HG03571 (cell line): ENCODE measurements around the gene KLK4.

Experiments
- ATAC-seq: cut with Tn5 transposase; IDR thresholded peaks from one replicate; pipeline ENCODE4 v1.9.1; 2021; ENCODE audit not compliant: unreplicated experiment

KLK4 gene

GRCh38 chr19:50882188-50882587 is 29.0 kb downstream of the KLK4 start:
- ATAC-seq: no peak

- no peak for ATAC-seq
These were observed 31.0 kb downstream of the KLK4 start for GRCh38 chr19:50880241-50880640.

DNA sequence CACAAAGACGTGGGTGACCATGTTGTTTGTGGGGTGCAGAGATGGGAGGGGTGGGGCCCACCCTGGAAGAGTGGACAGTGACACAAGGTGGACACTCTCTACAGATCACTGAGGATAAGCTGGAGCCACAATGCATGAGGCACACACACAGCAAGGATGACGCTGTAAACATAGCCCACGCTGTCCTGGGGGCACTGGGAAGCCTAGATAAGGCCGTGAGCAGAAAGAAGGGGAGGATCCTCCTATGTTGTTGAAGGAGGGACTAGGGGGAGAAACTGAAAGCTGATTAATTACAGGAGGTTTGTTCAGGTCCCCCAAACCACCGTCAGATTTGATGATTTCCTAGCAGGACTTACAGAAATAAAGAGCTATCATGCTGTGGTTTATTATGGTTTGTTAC is 32.3 kb downstream of the KLK4 start:
- no peak for ATAC-seq

DNA sequence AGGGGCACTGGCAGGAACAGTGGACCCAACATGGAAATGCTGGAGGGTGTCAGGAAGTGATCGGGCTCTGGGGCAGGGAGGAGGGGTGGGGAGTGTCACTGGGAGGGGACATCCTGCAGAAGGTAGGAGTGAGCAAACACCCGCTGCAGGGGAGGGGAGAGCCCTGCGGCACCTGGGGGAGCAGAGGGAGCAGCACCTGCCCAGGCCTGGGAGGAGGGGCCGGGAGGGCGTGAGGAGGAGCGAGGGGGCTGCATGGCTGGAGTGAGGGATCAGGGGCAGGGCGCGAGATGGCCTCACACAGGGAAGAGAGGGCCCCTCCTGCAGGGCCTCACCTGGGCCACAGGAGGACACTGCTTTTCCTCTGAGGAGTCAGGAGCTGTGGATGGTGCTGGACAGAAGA is 33.9 kb downstream of the KLK4 start:
- no peak for ATAC-seq

- ATAC-seq: no peak
These were observed 34.7 kb downstream of the KLK4 start for GRCh38 chr19:50876456-50876855.

DNA sequence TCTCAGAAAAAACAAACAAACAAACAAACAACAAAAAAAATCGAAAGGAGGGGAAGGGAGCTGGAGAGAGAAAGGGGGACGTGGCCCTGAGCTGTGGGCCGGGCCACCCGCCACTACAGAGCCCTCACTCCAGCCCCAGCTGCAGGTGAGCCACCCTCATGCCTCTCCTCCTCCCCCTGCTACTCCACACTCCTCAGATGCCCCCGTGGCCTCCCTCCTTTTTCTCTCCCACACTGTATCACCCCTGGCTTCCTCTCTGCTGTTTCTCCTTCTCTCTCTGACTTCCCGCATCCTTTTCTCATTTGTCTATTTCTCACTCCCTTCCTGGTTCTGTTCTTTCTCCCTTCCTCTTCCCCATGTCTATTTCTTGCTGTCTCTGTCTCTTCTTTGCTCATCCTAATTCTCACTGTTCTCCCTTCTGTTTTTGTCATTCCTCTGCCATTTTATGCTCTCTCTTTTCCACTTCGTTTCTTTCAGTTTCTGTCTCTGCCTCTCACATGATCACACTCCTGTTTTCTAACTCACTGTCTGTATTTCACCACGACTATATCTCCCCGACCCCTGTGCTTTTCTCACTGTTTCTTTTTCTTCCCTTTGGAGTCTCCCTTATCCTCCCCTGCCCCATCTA is 35.3 kb downstream of the KLK4 start:
- ATAC-seq: no peak

- no peak for ATAC-seq
These were observed 37.0 kb downstream of the KLK4 start for GRCh38 chr19:50874211-50874610.

DNA sequence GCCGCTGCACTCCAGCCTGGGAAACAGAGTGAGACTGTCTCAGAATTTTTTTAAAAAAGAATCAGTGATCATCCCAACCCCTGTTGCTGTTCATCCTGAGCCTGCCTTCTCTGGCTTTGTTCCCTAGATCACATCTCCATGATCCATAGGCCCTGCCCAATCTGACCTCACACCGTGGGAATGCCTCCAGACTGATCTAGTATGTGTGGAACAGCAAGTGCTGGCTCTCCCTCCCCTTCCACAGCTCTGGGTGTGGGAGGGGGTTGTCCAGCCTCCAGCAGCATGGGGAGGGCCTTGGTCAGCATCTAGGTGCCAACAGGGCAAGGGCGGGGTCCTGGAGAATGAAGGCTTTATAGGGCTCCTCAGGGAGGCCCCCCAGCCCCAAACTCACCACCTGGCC is 38.1 kb downstream of the KLK4 start, which contains the start of gene KLK2:
KLK2 (plus strand) TSS at position 384 of the 400 bp plus-strand sequence. CDS start 35 bp downstream, outside the sequence.
- ATAC-seq: no peak

DNA sequence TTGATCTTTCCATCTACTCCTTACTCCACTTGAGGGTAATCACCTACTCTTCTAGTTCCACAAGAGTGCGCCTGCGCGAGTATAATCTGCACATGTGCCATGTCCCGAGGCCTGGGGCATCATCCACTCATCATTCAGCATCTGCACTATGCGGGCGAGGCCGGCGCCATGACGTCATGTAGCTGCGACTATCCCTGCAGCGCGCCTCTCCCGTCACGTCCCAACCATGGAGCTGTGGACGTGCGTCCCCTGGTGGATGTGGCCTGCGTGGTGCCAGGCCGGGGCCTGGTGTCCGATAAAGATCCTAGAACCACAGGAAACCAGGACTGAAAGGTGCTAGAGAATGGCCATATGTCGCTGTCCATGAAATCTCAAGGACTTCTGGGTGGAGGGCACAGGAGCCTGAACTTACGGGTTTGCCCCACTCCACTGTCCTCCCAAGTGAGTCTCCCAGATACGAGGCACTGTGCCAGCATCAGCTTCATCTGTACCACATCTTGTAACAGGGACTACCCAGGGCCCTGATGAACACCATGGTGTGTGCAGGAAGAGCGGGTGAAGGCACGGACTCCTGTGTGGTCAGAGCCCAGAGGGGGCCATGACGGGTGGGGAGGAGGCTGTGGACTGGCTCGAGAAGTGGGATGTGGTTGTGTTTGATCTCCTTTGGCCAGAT is 40.6 kb downstream of the KLK4 start:
- no peak for ATAC-seq

- no peak for ATAC-seq
These were observed 41.7 kb downstream of the KLK4 start for GRCh38 chr19:50869479-50869878.

DNA sequence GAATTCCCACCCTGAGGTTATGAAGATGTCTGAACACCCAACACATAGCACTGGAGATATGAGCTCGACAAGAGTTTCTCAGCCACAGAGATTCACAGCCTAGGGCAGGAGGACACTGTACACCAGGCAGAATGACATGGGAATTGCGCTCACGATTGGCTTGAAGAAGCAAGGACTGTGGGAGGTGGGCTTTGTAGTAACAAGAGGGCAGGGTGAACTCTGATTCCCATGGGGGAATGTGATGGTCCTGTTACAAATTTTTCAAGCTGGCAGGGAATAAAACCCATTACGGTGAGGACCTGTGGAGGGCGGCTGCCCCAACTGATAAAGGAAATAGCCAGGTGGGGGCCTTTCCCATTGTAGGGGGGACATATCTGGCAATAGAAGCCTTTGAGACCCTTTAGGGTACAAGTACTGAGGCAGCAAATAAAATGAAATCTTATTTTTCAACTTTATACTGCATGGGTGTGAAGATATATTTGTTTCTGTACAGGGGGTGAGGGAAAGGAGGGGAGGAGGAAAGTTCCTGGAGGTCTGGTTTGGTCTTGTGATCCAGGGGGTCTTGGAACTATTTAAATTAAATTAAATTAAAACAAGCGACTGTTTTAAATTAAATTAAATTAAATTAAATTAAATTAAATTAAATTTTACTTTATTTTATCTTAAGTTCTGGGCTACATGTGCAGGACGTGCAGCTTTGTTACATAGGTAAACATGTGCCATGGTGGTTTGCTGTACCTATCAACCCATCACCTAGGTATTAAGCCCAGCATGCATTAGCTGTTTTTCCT is 49.5 kb downstream of the KLK4 start:
- no peak for ATAC-seq

GRCh38 chr19:50861010-50861409 is 50.2 kb downstream of the KLK4 start:
- ATAC-seq: no peak

GRCh38 chr19:50859849-50860248 is 51.3 kb downstream of the KLK4 start:
- ATAC-seq: no peak

- ATAC-seq: no peak
These were observed 52.3 kb downstream of the KLK4 start for GRCh38 chr19:50858886-50859285.

DNA sequence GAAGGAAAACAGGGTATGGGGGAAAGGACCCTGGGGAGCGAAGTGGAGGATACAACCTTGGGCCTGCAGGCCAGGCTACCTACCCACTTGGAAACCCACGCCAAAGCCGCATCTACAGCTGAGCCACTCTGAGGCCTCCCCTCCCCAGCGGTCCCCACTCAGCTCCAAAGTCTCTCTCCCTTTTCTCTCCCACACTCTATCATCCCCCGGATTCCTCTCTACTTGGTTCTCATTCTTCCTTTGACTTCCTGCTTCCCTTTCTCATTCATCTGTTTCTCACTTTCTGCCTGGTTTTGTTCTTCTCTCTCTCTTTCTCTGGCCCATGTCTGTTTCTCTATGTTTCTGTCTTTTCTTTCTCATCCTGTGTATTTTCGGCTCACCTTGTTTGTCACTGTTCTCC is 53.8 kb downstream of the KLK4 start:
- no peak for ATAC-seq
